PFSK-1 (cell line): Measurements from ENCODE around the gene KCNJ5.

Source experiments
- POLR2AphosphoS5 ChIP-seq: IDR thresholded peaks from 2 replicates; pipeline ENCODE4 v1.6.1; 2012; ENCODE audit warnings: low read depth, mild to moderate bottlenecking, control low read depth, low read length, moderate library complexity
- SIN3A ChIP-seq: IDR thresholded peaks from 2 replicates; pipeline ENCODE4 v1.6.1; 2012; ENCODE audit warnings: mild to moderate bottlenecking, low read length, moderate library complexity, borderline replicate concordance; ENCODE audit not compliant: insufficient read depth

DNA sequence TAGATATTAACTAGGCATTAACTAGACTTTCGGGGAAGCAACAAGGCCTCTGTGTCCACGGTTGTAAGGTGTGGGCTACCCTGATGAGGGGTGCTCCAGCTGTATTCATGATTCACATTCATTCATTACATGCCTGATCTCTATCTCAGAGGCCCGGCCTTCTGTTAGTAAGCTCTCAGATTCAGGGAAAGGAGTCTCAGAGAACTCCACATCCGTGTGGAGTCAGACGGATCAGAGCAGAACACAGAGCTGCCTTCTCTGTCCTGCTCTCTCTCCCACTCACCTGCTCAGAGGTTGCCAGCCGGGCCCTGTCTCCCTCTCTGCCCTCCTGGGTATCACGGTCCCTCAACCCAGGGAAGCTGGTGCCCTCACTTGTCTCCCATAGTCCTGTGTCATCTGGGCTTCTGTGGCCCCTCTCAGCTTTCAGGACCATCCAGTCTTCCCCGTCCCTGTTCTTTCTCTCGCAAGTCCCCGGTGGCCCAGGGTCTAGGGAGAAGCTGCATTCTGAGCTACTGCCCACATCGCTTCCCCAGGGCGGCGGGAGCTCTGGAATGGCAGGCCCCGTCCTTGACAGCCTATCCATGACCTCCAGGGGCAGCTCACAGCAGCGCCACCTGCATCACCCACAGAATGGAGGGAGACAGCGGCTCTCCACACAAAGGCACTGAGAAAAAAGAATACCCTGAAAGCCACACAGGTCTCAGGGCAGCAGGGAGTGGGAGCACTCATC, 47.2 kb downstream of the KCNJ5 start:
- no peak for TF ChIP-seq SIN3A
- TF ChIP-seq POLR2AphosphoS5, result no peak
